ENCODE measurements around the gene CLDN12. TPM values are rescaled to one million over a fixed set of nuclear protein-coding genes. Genes with fewer than 3 reads are reported as not detected.
A peak's percentile ranks its signal among the peaks of the same experiment; 100 is the strongest.
"Not testable (repeated sequence)": the region's sequence is repeated elsewhere in the genome, so short reads cannot be mapped to it uniquely, and the experiment has no call there.

CLDN12 gene
- total RNA-seq, 2 donors from 2014 or later: 5.6 to 11.0 TPM

- Mint-ChIP-seq H3K4me3 (no peak overlapping the region), H3K36me3 (ENCODE audit: low read depth) (no peaks in the 10 kb centered on the region)
Measured at GRCh38 chr7:90458104-90458503, 54.8 kb downstream of the CLDN12 start.

GRCh38 chr7:90459888-90460287 lies 56.6 kb downstream of the CLDN12 start:
- peaks cover 18% of the 10 kb centered on the region for H3K4me1 Mint-ChIP-seq
- no peaks in the 10 kb centered on the region for H3K9me3 Mint-ChIP-seq
- ATAC-seq (replicated peaks): no peak
- no peak overlapping the region for H3K4me3 Mint-ChIP-seq
- H3K27ac Mint-ChIP-seq: no peak overlapping the region
- no peaks in the 10 kb centered on the region for H3K36me3 Mint-ChIP-seq (ENCODE audit: low read depth)
- H3K27me3 Mint-ChIP-seq: peaks cover 9% of the 10 kb centered on the region

More at GRCh38 chr7:90458104-90458503, 54.8 kb downstream of the CLDN12 start:
- peaks cover 13% of the 10 kb centered on the region for H3K4me1 Mint-ChIP-seq
- H3K9me3 Mint-ChIP-seq: no peaks in the 10 kb centered on the region
- no peak for ATAC-seq (replicated peaks)
- peaks cover 11% of the 10 kb centered on the region for H3K27me3 Mint-ChIP-seq
- H3K27ac Mint-ChIP-seq: no peak overlapping the region

- Mint-ChIP-seq H3K27ac (no peak overlapping the region), H3K9me3 (peaks cover 7% of the 10 kb centered on the region), H3K4me3 (no peak overlapping the region), H3K27me3 (peaks cover 3% of the 10 kb centered on the region), H3K36me3 (ENCODE audit: low read depth) (no peaks in the 10 kb centered on the region), H3K4me1 (peaks cover 9% of the 10 kb centered on the region)
- no peak for ATAC-seq (replicated peaks)
Measured at GRCh38 chr7:90461219-90461618, 58.0 kb downstream of the CLDN12 start.

GRCh38 chr7:90463151-90463628 lies 59.9 kb downstream of the CLDN12 start:
- peak overlapping the region; percentile 38 for H3K4me3 Mint-ChIP-seq
- not testable (repeated sequence) for H3K27me3 Mint-ChIP-seq; ATAC-seq (replicated peaks); H3K36me3 Mint-ChIP-seq (ENCODE audit: low read depth); H3K9me3 Mint-ChIP-seq; H3K27ac Mint-ChIP-seq; H3K4me1 Mint-ChIP-seq

Other genes starting within 250 kb of the CLDN12 start
- gene STEAP1, start 249.0 kb upstream of the CLDN12 start, total RNA-seq: under 1 TPM; 0.52 to 0.79 TPM
- under 1 TPM in 1 of 2 donors, not detected in 1; 0.24 TPM for gene STEAP2, start 191.7 kb upstream of the CLDN12 start, total RNA-seq
- gene CFAP69, start 158.3 kb upstream of the CLDN12 start, total RNA-seq: under 1 TPM; 0.35 to 0.42 TPM
- not detected for gene FAM237B, start 82.2 kb upstream of the CLDN12 start, total RNA-seq
- 10 to 100 TPM; 29.5 to 30.4 TPM for gene GTPBP10, start 56.7 kb upstream of the CLDN12 start, total RNA-seq
- not detected for gene PTTG1IP2, start 66.2 kb downstream of the CLDN12 start, total RNA-seq
- gene CDK14, start 192.9 kb downstream of the CLDN12 start, total RNA-seq: 1 to 10 TPM in 1 of 2 donors, under 1 TPM in 1; 0.04 to 1.4 TPM

Measured in activated T-helper 17 cell treated with anti-CD3 and anti-CD28 coated beads, Interleukin-2, amount 50 U/mL, for 72 hours (primary cell).